Measurements from ENCODE around the gene RIT2. TPM values are rescaled to one million over a fixed set of nuclear protein-coding genes. Genes with fewer than 3 reads are reported as not detected.

RIT2 gene
- total RNA-seq, 1 experiment from 2014 or later: 1.5 TPM

DNA sequence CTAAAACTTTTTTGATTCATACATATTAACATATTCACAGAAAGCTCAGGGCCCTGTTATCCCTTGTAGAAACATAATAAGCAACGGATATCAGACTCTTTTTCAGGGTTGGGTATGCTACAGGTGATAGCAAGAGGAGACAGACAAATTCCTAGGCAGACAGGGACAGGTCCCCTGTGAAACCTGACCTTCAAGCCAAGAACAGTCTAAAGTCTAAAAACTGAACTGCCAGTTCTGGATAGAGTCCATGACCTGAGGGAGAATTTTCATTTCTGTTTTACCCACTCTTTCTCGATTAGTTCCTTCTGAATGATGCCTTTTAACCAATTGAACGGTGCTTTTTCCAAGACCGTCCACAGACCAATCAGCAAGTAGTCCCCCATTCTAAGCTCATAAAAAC is 54.2 kb downstream of the RIT2 start:
- Mint-ChIP-seq H3K9me3 (peaks cover 4% of the 10 kb centered on the region), H3K4me3 (no peak overlapping the region), H3K27me3 (ENCODE audit: low read depth) (no peaks in the 10 kb centered on the region), H3K36me3 (peaks cover 3% of the 10 kb centered on the region; the same call in 1 of the 2 replicates), H3K4me1 (peaks cover 9% of the 10 kb centered on the region), H3K27ac (no peak overlapping the region)
- ChIA-PET CTCF (no interaction called here), POLR2A (no interaction called here)
- no peak for DNase-seq (ENCODE audit: low spot score)
- ATAC-seq: no peak
- TF ChIP-seq SOX15 (CRISPR knock-in tag; IDR thresholded peaks at IDR 0.05) (no peak), NFE2L1 (CRISPR knock-in tag; IDR thresholded peaks at IDR 0.05) (no peak), JUN (CRISPR knock-in tag; IDR thresholded peaks at IDR 0.05) (no peak), MYBL2 (CRISPR knock-in tag; IDR thresholded peaks at IDR 0.05) (no peak), ESRRA (CRISPR knock-in tag; IDR thresholded peaks at IDR 0.05; ENCODE audit: borderline replicate concordance) (no peak), NR1H2 (CRISPR knock-in tag; IDR thresholded peaks at IDR 0.05) (no peak), ZBTB21 (CRISPR knock-in tag; IDR thresholded peaks at IDR 0.05; ENCODE audit: borderline replicate concordance) (no peak), FOXP1 (CRISPR knock-in tag; IDR thresholded peaks at IDR 0.05; ENCODE audit: borderline replicate concordance) (no peak), NFYB (CRISPR knock-in tag; conservative IDR thresholded peaks at IDR 0.05; ENCODE audit: low read depth) (no peak), ZNF423 (CRISPR knock-in tag; IDR thresholded peaks at IDR 0.05) (no peak), HMGA2 (CRISPR knock-in tag; IDR thresholded peaks at IDR 0.05) (no peak), CDX4 (CRISPR knock-in tag; IDR thresholded peaks at IDR 0.05; ENCODE audit: borderline replicate concordance) (no peak), FOXK1 (CRISPR knock-in tag; IDR thresholded peaks at IDR 0.05) (no peak), CTCF (IDR thresholded peaks at IDR 0.05) (no peak), GTF2I (CRISPR knock-in tag; conservative IDR thresholded peaks at IDR 0.05) (no peak)
- TF ChIP-seq, protein P1, sequence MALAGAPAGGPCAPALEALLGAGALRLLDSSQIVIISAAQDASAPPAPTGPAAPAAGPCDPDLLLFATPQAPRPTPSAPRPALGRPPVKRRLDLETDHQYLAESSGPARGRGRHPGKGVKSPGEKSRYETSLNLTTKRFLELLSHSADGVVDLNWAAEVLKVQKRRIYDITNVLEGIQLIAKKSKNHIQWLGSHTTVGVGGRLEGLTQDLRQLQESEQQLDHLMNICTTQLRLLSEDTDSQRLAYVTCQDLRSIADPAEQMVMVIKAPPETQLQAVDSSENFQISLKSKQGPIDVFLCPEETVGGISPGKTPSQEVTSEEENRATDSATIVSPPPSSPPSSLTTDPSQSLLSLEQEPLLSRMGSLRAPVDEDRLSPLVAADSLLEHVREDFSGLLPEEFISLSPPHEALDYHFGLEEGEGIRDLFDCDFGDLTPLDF (CRISPR knock-in tag; IDR thresholded peaks at IDR 0.05): no peak
- TF ChIP-seq, protein P2, sequence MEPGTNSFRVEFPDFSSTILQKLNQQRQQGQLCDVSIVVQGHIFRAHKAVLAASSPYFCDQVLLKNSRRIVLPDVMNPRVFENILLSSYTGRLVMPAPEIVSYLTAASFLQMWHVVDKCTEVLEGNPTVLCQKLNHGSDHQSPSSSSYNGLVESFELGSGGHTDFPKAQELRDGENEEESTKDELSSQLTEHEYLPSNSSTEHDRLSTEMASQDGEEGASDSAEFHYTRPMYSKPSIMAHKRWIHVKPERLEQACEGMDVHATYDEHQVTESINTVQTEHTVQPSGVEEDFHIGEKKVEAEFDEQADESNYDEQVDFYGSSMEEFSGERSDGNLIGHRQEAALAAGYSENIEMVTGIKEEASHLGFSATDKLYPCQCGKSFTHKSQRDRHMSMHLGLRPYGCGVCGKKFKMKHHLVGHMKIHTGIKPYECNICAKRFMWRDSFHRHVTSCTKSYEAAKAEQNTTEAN (CRISPR knock-in tag; IDR thresholded peaks at IDR 0.05): no peak
- TF ChIP-seq, protein P3, sequence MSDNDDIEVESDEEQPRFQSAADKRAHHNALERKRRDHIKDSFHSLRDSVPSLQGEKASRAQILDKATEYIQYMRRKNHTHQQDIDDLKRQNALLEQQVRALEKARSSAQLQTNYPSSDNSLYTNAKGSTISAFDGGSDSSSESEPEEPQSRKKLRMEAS (CRISPR knock-in tag; IDR thresholded peaks at IDR 0.05): no peak
- TF ChIP-seq, protein P4, sequence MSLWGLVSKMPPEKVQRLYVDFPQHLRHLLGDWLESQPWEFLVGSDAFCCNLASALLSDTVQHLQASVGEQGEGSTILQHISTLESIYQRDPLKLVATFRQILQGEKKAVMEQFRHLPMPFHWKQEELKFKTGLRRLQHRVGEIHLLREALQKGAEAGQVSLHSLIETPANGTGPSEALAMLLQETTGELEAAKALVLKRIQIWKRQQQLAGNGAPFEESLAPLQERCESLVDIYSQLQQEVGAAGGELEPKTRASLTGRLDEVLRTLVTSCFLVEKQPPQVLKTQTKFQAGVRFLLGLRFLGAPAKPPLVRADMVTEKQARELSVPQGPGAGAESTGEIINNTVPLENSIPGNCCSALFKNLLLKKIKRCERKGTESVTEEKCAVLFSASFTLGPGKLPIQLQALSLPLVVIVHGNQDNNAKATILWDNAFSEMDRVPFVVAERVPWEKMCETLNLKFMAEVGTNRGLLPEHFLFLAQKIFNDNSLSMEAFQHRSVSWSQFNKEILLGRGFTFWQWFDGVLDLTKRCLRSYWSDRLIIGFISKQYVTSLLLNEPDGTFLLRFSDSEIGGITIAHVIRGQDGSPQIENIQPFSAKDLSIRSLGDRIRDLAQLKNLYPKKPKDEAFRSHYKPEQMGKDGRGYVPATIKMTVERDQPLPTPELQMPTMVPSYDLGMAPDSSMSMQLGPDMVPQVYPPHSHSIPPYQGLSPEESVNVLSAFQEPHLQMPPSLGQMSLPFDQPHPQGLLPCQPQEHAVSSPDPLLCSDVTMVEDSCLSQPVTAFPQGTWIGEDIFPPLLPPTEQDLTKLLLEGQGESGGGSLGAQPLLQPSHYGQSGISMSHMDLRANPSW (CRISPR knock-in tag; conservative IDR thresholded peaks at IDR 0.05; ENCODE audit: low read depth): no peak
- TF ChIP-seq, protein P5, sequence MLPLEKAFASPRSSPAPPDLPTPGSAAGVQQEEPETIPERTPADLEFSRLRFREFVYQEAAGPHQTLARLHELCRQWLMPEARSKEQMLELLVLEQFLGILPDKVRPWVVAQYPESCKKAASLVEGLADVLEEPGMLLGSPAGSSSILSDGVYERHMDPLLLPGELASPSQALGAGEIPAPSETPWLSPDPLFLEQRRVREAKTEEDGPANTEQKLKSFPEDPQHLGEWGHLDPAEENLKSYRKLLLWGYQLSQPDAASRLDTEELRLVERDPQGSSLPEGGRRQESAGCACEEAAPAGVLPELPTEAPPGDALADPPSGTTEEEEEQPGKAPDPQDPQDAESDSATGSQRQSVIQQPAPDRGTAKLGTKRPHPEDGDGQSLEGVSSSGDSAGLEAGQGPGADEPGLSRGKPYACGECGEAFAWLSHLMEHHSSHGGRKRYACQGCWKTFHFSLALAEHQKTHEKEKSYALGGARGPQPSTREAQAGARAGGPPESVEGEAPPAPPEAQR (CRISPR knock-in tag; IDR thresholded peaks at IDR 0.05): no peak

All from WTC11 (cell line).